HCT116 (cell line): ENCODE measurements around the gene COL15A1. TPM values are rescaled to one million over a fixed set of nuclear protein-coding genes. Genes with fewer than 3 reads are reported as not detected.

Experiments
- ATAC-seq: fragments of 200-7000 bp; cut with Tn5 transposase; 2 replicates; pipeline ENCODE4 v1.9.1; 2020; ENCODE audit warnings: mild to moderate bottlenecking, moderate library complexity
- BruUV-seq: library from RNA; stranded (reverse); fragments of 400-500 nt; replicated peaks from 2 replicates; lab custom pipeline; 2021; lab: Mats Ljungman, UMichigan
- CTCF ChIA-PET: fragments of 300-600 bp; sonication (Branson Sonifier 250); formaldehyde crosslinking; loops from one replicate; lab custom pipeline; 2021; ENCODE audit warnings: antibody characterized with exemption; lab: Charles Lee
- POLR2A ChIA-PET: fragments of 300-600, 350-600 bp; sonication (Branson Sonifier 250); formaldehyde crosslinking; loops from one replicate; lab custom pipeline; 2021; ENCODE audit warnings: antibody characterized with exemption; lab: Charles Lee
- RAD21 ChIA-PET, 2 experiments: fragments of 300-600 bp; sonication (Branson Sonifier 250); formaldehyde crosslinking; loops; one replicate each; lab custom pipeline; 2023; ENCODE audit warnings: low total read pairs in 2 of 2; ENCODE audit not compliant: uncharacterized antibody in 2 of 2, unreplicated experiment in 2 of 2, low non-redundant PET in 1 of 2; lab: Charles Lee
- DNase-seq: peaks from one replicate; pipeline ENCODE4 v3.0.0-alpha.2; 2010; ENCODE audit warnings: low read depth, low spot score
- H2AFZ ChIP-seq: fragments of 200-600 bp; shearing (Covaris generic), sonication (generic); 2 replicates; pipeline ENCODE4 v1.6.1; 2017; ENCODE audit warnings: low read depth, mixed run types, mixed read lengths, antibody characterized with exemption, low read length; ENCODE audit not compliant: poor library complexity, severe bottlenecking
- H3K27ac ChIP-seq: 2 replicates; pipeline ENCODE4 v1.5.1; 2012; ENCODE audit warnings: low read depth, low read length
- H3K27me3 ChIP-seq: fragments of 200-600 bp; sonication (generic); 2 replicates; pipeline ENCODE4 v1.6.1; 2016; ENCODE audit warnings: mixed run types, low read length, mixed read lengths; ENCODE audit not compliant: insufficient read depth
- H3K36me3 ChIP-seq, 2 experiments: fragments of 200-500 bp in 1 of 2; fragments of 200-600 bp in 1 of 2; sonication (Bioruptor generic) in 1 of 2; sonication (generic) in 1 of 2; 2 replicates each; pipeline versions ENCODE4 v1.5.1 to v1.6.1; 2014 to 2016; ENCODE audit warnings: low read length in 2 of 2, inconsistent platforms in 1 of 2, mixed read lengths in 1 of 2, mixed run types in 1 of 2; ENCODE audit not compliant: insufficient read depth in 2 of 2, control insufficient read depth in 1 of 2
- H3K4me1 ChIP-seq, 2 experiments: fragments of 200-600 bp in 1 of 2; sonication (generic) in 1 of 2; 2 replicates each; pipeline versions ENCODE4 v1.5.1 to v1.6.1; 2012 to 2017; ENCODE audit warnings: low read length in 2 of 2, inconsistent platforms in 1 of 2, mild to moderate bottlenecking in 1 of 2, mixed read lengths in 1 of 2, mixed run types in 1 of 2, moderate library complexity in 1 of 2; ENCODE audit not compliant: insufficient read depth in 2 of 2, control insufficient read depth in 1 of 2
- H3K4me2 ChIP-seq: fragments of 200-600 bp; sonication (generic); 2 replicates; pipeline ENCODE4 v1.6.1; 2017; ENCODE audit warnings: mixed run types, low read length, mixed read lengths
- H3K4me3 ChIP-seq, 2 experiments: fragments of 200-600 bp in 1 of 2; sonication (generic) in 1 of 2; replicated peaks in 1 of 2; 2 replicates each; pipeline ENCODE4 v1.5.1; 2011 to 2016; ENCODE audit warnings: low read length in 2 of 2, control low read depth in 1 of 2, low read depth in 1 of 2, mild to moderate bottlenecking in 1 of 2, mixed read lengths in 1 of 2, mixed run types in 1 of 2
- H3K79me2 ChIP-seq: fragments of 200-600 bp; sonication (generic); 2 replicates; pipeline ENCODE4 v1.6.1; 2017; ENCODE audit warnings: mild to moderate bottlenecking, mixed run types, low read length, moderate library complexity, mixed read lengths; ENCODE audit not compliant: insufficient read depth
- H3K9ac ChIP-seq: fragments of 200-600 bp; sonication (generic); 2 replicates; pipeline ENCODE4 v1.6.1; 2016; ENCODE audit warnings: low read length, mixed read lengths
- H3K9me2 ChIP-seq: fragments of 200-600 bp; sonication (generic), shearing (Covaris generic); 2 replicates; pipeline ENCODE4 v1.6.1; 2017; ENCODE audit warnings: mixed run types, mild to moderate bottlenecking, moderate library complexity; ENCODE audit not compliant: insufficient read depth
- H3K9me3 ChIP-seq, 2 experiments: fragments of 200-500 bp in 1 of 2; fragments of 200-600 bp in 1 of 2; sonication (Bioruptor generic) in 1 of 2; sonication (generic) in 1 of 2; 2 replicates each; pipeline ENCODE4 v1.6.1; 2014 to 2017; ENCODE audit warnings: low read length in 2 of 2, mixed read lengths in 2 of 2, inconsistent platforms in 1 of 2, low read depth in 1 of 2, mild to moderate bottlenecking in 1 of 2, mixed run types in 1 of 2, moderate library complexity in 1 of 2; ENCODE audit not compliant: control insufficient read depth in 1 of 2, insufficient read depth in 1 of 2
- H4K20me1 ChIP-seq: fragments of 200-600 bp; sonication (generic), shearing (Covaris generic); 2 replicates; pipeline ENCODE4 v1.6.1; 2017; ENCODE audit warnings: mixed run types, mild to moderate bottlenecking, moderate library complexity; ENCODE audit not compliant: insufficient read depth
- CEBPB ChIP-seq: IDR thresholded peaks from 2 replicates; pipeline ENCODE4 v1.6.1; 2012; ENCODE audit warnings: low read depth
- EGR1 ChIP-seq: IDR thresholded peaks from 2 replicates; pipeline ENCODE4 v1.6.1; 2012; ENCODE audit warnings: low read depth
- ELF1 ChIP-seq: IDR thresholded peaks from 2 replicates; pipeline ENCODE4 v1.6.1; 2012; ENCODE audit warnings: low read depth, borderline replicate concordance
- JUND ChIP-seq: IDR thresholded peaks from 2 replicates; pipeline ENCODE4 v1.6.1; 2012
- POLR2A ChIP-seq: IDR thresholded peaks from 2 replicates; pipeline ENCODE4 v1.7.0; 2011; ENCODE audit warnings: borderline replicate concordance; ENCODE audit not compliant: insufficient read depth, insufficient read length; ENCODE audit errors: extremely low read depth
- POLR2AphosphoS5 ChIP-seq: IDR thresholded peaks from 2 replicates; pipeline ENCODE4 v1.6.1; 2011; ENCODE audit warnings: mild to moderate bottlenecking, low read depth, low read length, moderate library complexity
- ZFX ChIP-seq: fragments of 450-650 bp; IDR thresholded peaks from 2 replicates; pipeline ENCODE4 v1.6.1; 2017
- ZNF274 ChIP-seq: fragments of 200-500 bp; sonication (Bioruptor generic); IDR thresholded peaks from 2 replicates; pipeline ENCODE4 v1.6.1; 2014; ENCODE audit warnings: mild to moderate bottlenecking, low read depth, low read length, inconsistent platforms
- intact Hi-C: fragments of 100-400 bp; cut with micrococcal nuclease; formaldehyde crosslinking; loops from 2 replicates; pipeline ENCODE4 v1.10.0; 2022
- total RNA-seq: library from RNA; stranded (reverse); gene quantifications from one replicate; pipeline ENCODE4 v1.2.1, GENCODE V29; 2021; ENCODE audit not compliant: unreplicated experiment
- TF ChIP-seq, protein P1 (sequence below): IDR thresholded peaks from 2 replicates; pipeline ENCODE4 v1.6.1; 2012
- TF ChIP-seq, protein P2 (sequence below), 3 experiments: fragments of 200-600 bp in 1 of 3; sonication (generic) in 1 of 3; IDR thresholded peaks in 2 of 3; conservative IDR thresholded peaks in 1 of 3; 2 replicates each; pipeline ENCODE4 v1.5.1; 2012 to 2017; ENCODE audit warnings: low read depth in 2 of 3, low read length in 2 of 3, antibody characterized with exemption in 1 of 3, borderline replicate concordance in 1 of 3, control low read depth in 1 of 3, mild to moderate bottlenecking in 1 of 3, mixed read lengths in 1 of 3, mixed run types in 1 of 3, moderate library complexity in 1 of 3; ENCODE audit not compliant: insufficient read depth in 1 of 3
- TF ChIP-seq, protein P3 (sequence below): IDR thresholded peaks from 2 replicates; pipeline ENCODE4 v1.6.1; 2012; ENCODE audit warnings: low read depth

Gene COL15A1
- total RNA-seq, 1 experiment from 2014 or later: 0.15 TPM

DNA sequence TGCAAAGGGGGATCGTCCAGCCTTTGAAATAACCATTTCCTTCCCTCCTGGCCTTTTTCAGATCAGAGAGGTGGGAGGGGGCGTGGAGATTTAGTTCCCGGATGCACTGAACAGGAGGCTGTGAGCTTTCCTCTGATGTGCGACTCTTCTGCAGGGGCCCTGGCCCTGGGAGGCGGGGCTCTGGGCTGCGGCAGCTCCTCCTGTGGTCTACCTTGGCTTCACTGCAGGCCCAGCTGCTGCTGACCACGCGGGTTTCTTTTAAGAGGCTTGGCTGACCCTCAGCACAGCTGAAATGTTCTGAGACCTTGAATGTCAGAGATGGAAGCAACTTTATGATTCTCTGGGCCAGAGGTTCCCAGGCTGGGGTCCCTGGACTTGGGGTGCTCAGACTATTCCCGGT, 27.0 kb upstream of the COL15A1 start:
- ATAC-seq: no peak
- POLR2A ChIA-PET: no interaction called here
- BruUV-seq: no TSS peak

More for the DNA sequence above, 27.0 kb upstream of the COL15A1 start:
- intact Hi-C loops: no loop called here
- RAD21 ChIA-PET: no interaction called here
- Histone ChIP-seq H3K79me2 (no peaks in the 10 kb centered on the region), H3K4me3 (no peak overlapping the region), H4K20me1 (no peaks in the 10 kb centered on the region), H3K9me2 (no peaks in the 10 kb centered on the region), H3K27me3 (0 out of 2 replicates have a peak, but pooled peaks cover 3% of the 10 kb centered on the region), H3K9me3 (no peaks in the 10 kb centered on the region), H3K4me1 (no peaks in the 10 kb centered on the region), H3K27ac (no peak overlapping the region), H3K4me2 (no peak overlapping the region), H3K9ac (no peak overlapping the region), H2AFZ (no peak overlapping the region), H3K36me3 (no peaks in the 10 kb centered on the region)
- no peak for TF ChIP-seq JUND
- TF ChIP-seq ELF1: no peak
- TF ChIP-seq, protein P1, sequence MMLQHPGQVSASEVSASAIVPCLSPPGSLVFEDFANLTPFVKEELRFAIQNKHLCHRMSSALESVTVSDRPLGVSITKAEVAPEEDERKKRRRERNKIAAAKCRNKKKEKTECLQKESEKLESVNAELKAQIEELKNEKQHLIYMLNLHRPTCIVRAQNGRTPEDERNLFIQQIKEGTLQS: no peak
- no peak for TF ChIP-seq ZFX
- TF ChIP-seq ZNF274: no peak
- TF ChIP-seq POLR2AphosphoS5: no peak
- no peak for TF ChIP-seq EGR1
- TF ChIP-seq, protein P2, sequence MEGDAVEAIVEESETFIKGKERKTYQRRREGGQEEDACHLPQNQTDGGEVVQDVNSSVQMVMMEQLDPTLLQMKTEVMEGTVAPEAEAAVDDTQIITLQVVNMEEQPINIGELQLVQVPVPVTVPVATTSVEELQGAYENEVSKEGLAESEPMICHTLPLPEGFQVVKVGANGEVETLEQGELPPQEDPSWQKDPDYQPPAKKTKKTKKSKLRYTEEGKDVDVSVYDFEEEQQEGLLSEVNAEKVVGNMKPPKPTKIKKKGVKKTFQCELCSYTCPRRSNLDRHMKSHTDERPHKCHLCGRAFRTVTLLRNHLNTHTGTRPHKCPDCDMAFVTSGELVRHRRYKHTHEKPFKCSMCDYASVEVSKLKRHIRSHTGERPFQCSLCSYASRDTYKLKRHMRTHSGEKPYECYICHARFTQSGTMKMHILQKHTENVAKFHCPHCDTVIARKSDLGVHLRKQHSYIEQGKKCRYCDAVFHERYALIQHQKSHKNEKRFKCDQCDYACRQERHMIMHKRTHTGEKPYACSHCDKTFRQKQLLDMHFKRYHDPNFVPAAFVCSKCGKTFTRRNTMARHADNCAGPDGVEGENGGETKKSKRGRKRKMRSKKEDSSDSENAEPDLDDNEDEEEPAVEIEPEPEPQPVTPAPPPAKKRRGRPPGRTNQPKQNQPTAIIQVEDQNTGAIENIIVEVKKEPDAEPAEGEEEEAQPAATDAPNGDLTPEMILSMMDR (IDR thresholded peaks at IDR 0.05 in 2 of 3, conservative IDR thresholded peaks at IDR 0.05 in 1 of 3; ENCODE audit: borderline replicate concordance in 1 of 3, insufficient read depth in 1 of 3, low read depth in 2 of 3, low read length in 2 of 3): no peak
- TF ChIP-seq, protein P3, sequence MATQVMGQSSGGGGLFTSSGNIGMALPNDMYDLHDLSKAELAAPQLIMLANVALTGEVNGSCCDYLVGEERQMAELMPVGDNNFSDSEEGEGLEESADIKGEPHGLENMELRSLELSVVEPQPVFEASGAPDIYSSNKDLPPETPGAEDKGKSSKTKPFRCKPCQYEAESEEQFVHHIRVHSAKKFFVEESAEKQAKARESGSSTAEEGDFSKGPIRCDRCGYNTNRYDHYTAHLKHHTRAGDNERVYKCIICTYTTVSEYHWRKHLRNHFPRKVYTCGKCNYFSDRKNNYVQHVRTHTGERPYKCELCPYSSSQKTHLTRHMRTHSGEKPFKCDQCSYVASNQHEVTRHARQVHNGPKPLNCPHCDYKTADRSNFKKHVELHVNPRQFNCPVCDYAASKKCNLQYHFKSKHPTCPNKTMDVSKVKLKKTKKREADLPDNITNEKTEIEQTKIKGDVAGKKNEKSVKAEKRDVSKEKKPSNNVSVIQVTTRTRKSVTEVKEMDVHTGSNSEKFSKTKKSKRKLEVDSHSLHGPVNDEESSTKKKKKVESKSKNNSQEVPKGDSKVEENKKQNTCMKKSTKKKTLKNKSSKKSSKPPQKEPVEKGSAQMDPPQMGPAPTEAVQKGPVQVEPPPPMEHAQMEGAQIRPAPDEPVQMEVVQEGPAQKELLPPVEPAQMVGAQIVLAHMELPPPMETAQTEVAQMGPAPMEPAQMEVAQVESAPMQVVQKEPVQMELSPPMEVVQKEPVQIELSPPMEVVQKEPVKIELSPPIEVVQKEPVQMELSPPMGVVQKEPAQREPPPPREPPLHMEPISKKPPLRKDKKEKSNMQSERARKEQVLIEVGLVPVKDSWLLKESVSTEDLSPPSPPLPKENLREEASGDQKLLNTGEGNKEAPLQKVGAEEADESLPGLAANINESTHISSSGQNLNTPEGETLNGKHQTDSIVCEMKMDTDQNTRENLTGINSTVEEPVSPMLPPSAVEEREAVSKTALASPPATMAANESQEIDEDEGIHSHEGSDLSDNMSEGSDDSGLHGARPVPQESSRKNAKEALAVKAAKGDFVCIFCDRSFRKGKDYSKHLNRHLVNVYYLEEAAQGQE: no peak
- TF ChIP-seq POLR2A: no peak
- no peak for TF ChIP-seq CEBPB
- no peak for DNase-seq
- CTCF ChIA-PET: no interaction called here
